ENCODE data around the gene AMHR2. TPM values are rescaled to one million over a fixed set of nuclear protein-coding genes. Genes with fewer than 3 reads are reported as not detected.

Gene AMHR2
- polyA plus RNA-seq, 1 donor (not counting 4 experiments of a cell fraction or from before 2014, with no cell fraction given): 0.04 TPM

GRCh38 chr12:53463802-53464560, 40.3 kb downstream of the AMHR2 start:
- Histone ChIP-seq H3K36me3 (ENCODE audit: control insufficient read depth in 2 of 2, extremely low read depth in 1 of 2, insufficient read depth in 2 of 2, low read length in 2 of 2) (peaks cover 68 to 88% of the 10 kb centered on the region in 2 experiments), H3K9me3 (ENCODE audit: control insufficient read depth, low read depth, low read length) (no peaks in the 10 kb centered on the region), H3K4me3 (ENCODE audit: control insufficient read depth in 2 of 3, extremely low read depth in 1 of 3, insufficient read depth in 2 of 3, low read depth in 1 of 3, low read length in 3 of 3) (no peak overlapping the region), H3K4me2 (ENCODE audit: control insufficient read depth, extremely low read depth, insufficient read depth, low read depth, low read length) (no peak overlapping the region), H3K27ac (ENCODE audit: control insufficient read depth, insufficient read depth, low read length) (no peak overlapping the region), H3K79me2 (ENCODE audit: control insufficient read depth, insufficient read depth, low read length) (peaks cover 86% of the 10 kb centered on the region), H3K9me1 (ENCODE audit: control insufficient read depth, extremely low read depth, insufficient read depth, low read length) (no peaks in the 10 kb centered on the region), H3K9ac (ENCODE audit: control insufficient read depth, extremely low read depth, insufficient read depth, low read length) (no peak overlapping the region), H3K4me1 (ENCODE audit: control insufficient read depth, extremely low read depth, insufficient read depth, low read length) (no peaks in the 10 kb centered on the region), H4K20me1 (ENCODE audit: control insufficient read depth, extremely low read depth, insufficient read depth, low read length) (peaks cover 32% of the 10 kb centered on the region), H3K27me3 (ENCODE audit: control insufficient read depth, extremely low read depth, insufficient read depth, low read length) (no peaks in the 10 kb centered on the region), H2AFZ (ENCODE audit: control insufficient read depth, low read length) (no peak overlapping the region)
- dilution Hi-C loops (cut with MboI; ENCODE audit: extremely low pct_ligation_motif_present, low sequenced_read_pairs): no loop called here
- FAIRE-seq: no peak
- no peak for DNase-seq (ENCODE audit: low read depth, low spot score)
- TF ChIP-seq CTCF (optimal IDR thresholded peaks at IDR 0.05 in 1 of 3, IDR thresholded peaks at IDR 0.05 in 1 of 3, conservative IDR thresholded peaks at IDR 0.05 in 1 of 3; ENCODE audit: extremely low read depth in 1 of 3, insufficient read depth in 2 of 3, low read length in 3 of 3): no peak
- no peak for TF ChIP-seq EZH2 (IDR thresholded peaks at IDR 0.05; ENCODE audit: low read length)

- TF ChIP-seq EZH2 (IDR thresholded peaks at IDR 0.05; ENCODE audit: low read length) (no peak), CTCF (optimal IDR thresholded peaks at IDR 0.05 in 1 of 3, IDR thresholded peaks at IDR 0.05 in 1 of 3, conservative IDR thresholded peaks at IDR 0.05 in 1 of 3; ENCODE audit: extremely low read depth in 1 of 3, insufficient read depth in 2 of 3, low read length in 3 of 3) (no peak)
- H2AFZ ChIP-seq (ENCODE audit: control insufficient read depth, low read length): no peak overlapping the region
- H3K9me1 ChIP-seq (ENCODE audit: control insufficient read depth, extremely low read depth, insufficient read depth, low read length): no peaks in the 10 kb centered on the region
- DNase-seq (ENCODE audit: low read depth, low spot score) (no peak), FAIRE-seq (no peak)
- peaks cover 27% of the 10 kb centered on the region for H4K20me1 ChIP-seq (ENCODE audit: control insufficient read depth, extremely low read depth, insufficient read depth, low read length)
- no peak overlapping the region for H3K4me2 ChIP-seq (ENCODE audit: control insufficient read depth, extremely low read depth, insufficient read depth, low read depth, low read length)
- H3K36me3 ChIP-seq (ENCODE audit: control insufficient read depth in 2 of 2, extremely low read depth in 1 of 2, insufficient read depth in 2 of 2, low read length in 2 of 2): peaks cover 70 to 86% of the 10 kb centered on the region in 2 experiments
- no peaks in the 10 kb centered on the region for H3K4me1 ChIP-seq (ENCODE audit: control insufficient read depth, extremely low read depth, insufficient read depth, low read length)
- peaks cover 80% of the 10 kb centered on the region for H3K79me2 ChIP-seq (ENCODE audit: control insufficient read depth, insufficient read depth, low read length)
- no peak overlapping the region for H3K4me3 ChIP-seq (ENCODE audit: control insufficient read depth in 2 of 3, extremely low read depth in 1 of 3, insufficient read depth in 2 of 3, low read depth in 1 of 3, low read length in 3 of 3)
- no peak overlapping the region for H3K9ac ChIP-seq (ENCODE audit: control insufficient read depth, extremely low read depth, insufficient read depth, low read length)
- no peak overlapping the region for H3K27ac ChIP-seq (ENCODE audit: control insufficient read depth, insufficient read depth, low read length)
- dilution Hi-C loops (cut with MboI; ENCODE audit: extremely low pct_ligation_motif_present, low sequenced_read_pairs): no loop called here
- no peaks in the 10 kb centered on the region for H3K27me3 ChIP-seq (ENCODE audit: control insufficient read depth, extremely low read depth, insufficient read depth, low read length)
- no peaks in the 10 kb centered on the region for H3K9me3 ChIP-seq (ENCODE audit: control insufficient read depth, low read depth, low read length)
Measured at GRCh38 chr12:53464685-53465418, 41.2 kb downstream of the AMHR2 start.

Measured in keratinocyte (primary cell).